ENCODE data around the gene STK39.
A peak's percentile ranks its signal among the peaks of the same experiment; 100 is the strongest.

Gene STK39

DNA sequence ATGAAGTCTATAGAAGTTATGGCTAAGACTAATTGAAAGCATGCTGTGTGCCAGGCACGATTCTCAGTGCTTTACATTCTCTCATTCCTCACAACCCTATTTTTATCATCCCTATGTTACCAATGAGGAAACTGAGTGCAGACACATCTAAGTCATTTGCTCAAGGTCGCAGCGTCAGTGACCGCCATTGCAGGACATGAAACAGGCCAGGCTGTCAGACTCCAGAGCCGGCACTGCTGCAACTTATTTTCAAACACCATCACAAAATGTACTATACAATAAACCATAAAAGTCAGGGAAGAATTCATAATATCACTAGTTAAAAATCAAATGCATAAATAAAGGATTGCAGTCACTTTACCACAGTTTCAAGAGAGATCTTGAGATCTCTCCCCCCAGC lies 5.6 kb downstream of the STK39 start:
- DNase-seq, result no peak

- no peak for DNase-seq
These were observed 6.2 kb downstream of the STK39 start for GRCh38 chr2:168241208-168241607.

GRCh38 chr2:168239281-168239680 lies 8.1 kb downstream of the STK39 start:
- no peak for DNase-seq

DNA sequence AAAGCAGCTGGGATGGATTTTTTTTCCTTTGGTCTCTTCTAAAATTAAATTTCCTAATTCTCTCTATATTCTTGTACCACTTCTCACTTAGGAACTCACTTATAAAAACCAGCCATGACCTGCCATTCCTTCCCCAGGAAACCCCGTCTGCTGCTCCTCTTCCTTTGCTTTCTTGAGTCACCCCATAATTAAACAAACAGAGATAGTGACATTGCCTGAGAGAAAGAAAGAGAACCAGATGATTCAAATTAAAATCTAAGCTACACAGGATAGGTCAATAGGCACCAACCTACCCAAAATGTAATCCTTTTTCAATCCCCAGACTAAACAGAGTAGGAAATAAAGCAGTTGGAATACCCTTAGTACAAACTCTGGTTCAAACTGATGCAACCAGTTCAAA lies 9.7 kb downstream of the STK39 start:
- DNase-seq, result no peak

DNA sequence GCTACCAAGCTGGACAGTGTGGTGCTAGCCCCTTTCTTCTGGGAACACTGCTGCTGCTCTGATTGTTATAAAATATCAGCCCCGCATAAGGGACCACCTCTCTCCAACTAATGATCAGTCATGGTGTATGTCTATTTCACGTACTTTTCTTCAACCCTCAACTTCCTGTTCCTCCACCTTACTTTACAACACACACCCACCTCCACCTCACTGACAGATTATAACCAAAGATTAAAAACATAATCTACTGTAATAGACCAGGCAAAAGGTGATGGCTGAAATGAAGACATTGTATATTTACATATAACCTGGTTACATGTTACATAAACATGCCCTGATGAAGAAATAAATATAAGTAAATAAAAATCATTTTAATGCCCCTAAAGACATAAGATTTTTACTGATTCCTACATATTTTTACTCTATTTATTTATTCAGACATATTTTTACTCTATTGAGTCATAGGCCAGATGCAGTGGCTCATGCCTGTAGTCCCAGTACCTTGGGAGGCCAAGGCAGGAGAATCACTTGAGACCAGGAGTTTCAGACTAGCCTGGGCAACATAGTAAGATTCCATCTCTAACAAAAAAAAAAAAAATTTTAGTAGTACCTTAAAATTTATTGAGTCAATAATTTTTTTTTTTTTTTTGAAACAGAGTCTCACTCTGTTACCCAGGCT lies 12.8 kb downstream of the STK39 start:
- no peak for DNase-seq

- no peak for DNase-seq
These were observed 13.5 kb downstream of the STK39 start for GRCh38 chr2:168233726-168234406.

DNA sequence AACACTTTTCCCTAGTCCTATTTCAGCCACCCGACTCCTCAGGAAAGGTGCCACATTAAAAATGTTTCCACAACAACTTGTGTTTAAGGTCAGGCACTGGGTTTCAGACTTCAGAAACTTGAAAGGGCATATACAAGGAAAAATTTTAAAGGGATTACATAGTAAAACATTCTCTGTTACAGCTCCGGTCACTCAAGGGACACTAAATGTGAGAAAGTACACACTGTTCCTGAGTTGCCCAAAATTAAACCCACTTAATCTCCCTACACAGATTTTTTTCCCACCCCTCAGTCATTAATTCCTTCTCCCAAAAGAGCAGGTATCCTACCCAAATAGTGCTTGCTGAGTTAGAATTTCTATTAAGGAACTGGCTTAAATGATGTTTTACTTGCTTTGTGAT lies 14.2 kb downstream of the STK39 start:
- DNase-seq, result no peak

DNA sequence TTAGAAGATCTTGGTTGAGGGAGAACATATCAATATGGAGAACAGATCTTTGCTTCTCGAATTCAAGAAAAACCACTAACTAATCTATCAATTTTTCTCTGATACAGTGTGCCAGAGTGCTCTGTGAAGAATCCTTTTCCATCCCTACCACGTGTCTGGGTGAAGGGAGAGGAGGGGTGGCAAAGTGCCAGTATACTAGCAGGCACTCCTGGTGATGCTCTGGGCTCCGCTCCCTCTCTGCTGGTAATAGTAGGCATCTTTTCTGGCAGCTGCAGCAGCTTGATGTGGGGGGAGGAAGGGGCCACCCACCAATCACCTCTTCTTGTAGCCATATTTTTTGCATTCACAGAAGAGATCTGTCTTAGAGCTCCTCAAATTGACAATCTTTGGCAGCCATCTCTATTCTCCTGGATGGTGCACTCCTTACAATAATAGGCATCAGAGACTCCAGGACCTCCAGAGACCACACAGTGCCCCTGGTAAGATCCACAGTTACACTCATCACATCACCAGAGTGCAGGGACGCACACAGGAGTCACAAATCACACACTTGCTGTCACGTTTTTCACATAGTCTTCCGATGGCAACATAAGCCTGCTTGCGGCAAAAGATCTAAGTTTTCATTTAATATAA lies 15.7 kb downstream of the STK39 start:
- no peak for DNase-seq

DNA sequence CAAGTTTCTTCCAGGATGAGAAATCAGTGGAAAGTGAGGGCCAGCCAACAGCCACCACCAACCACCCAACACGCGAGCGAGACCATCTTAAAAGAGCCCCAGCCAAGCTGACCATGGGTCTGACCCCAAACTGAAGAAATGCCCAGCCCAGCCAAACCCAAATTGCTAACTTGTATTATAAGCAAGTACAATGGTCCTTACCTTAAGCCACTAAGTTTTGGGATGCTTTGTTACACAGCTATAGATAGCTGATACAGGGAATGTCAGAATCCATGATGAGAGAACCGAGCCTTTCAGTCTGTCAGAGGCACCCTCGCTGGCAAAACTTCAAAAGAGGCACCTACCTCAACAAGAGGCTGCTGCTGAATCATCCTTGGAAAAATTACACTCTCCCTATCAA lies 17.0 kb downstream of the STK39 start:
- DNase-seq, result no peak

DNA sequence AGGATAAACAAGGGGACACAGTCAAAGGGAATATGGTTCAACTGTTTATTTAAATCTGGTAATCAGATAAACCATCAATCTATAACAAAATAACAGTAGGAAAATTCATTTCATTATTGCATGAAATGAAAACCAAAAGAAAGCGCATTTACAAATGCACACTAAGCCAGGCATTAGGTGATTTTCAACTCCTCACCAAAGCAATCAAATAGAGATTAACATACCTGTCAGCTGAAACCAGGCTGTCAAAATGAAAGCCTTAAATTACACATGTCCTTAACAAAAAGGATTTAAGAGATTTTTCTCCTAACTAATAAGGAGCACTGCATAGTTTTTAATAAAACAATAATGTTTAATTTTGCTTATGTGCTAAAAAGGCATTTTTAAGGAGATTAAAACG lies 23.0 kb downstream of the STK39 start:
- no peak for DNase-seq

DNA sequence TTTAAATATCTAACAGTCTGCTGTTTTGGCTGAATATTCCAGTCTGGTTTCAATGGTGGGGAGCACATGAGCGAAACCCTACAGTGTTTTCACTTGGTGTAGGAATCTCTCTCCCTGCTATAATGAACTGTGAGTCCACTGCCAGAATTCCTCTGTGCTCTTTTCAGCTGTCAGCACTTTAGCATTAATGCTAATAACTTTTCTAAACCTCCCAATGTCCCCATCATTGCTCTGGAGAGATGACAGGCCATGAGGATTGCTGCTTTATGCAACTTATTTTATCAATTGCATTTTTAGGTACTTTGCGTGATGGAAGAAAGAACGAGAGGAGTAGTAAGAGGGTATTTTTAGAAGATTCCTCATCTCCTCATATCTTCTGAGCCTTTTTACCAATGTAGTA lies 25.3 kb downstream of the STK39 start:
- no peak for DNase-seq

DNA sequence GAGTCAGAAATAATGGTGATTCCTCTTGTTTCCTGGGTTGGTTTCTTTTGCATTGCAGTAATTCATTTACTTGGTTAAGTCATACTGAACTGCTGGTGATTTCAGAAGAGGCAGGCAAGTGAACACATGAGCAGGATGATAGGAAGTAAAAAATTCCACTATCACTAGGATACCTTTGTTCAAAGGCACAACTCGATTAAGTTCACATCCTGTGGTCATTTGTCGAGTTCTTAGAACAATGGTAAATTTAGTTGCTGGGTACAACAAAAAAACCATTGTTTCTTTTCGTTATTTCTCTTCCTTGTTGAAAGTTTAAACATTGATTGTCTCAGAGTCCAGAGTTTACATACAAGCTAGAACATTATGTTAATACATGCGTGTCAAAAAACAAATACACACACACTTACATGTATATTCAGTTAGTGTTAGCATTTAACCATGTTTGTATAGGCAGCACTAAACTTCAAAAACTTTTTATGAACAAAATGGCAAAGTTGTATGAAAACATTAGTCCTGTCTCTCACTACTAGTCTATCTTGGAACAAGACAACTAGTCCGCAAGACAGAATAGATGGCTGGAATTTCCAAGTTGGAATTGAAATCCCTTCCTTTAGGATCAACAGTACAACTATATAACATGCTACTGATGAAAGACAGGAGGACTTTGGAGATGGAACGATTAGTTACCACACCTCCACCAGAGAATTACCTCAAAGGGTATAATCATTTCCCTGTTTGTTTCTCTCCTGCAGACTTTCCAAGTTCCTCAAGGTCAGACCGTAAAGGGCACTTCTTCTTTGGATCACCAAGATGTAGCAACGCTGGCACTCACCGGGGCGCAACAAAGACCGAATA lies 26.2 kb downstream of the STK39 start:
- no peak for DNase-seq

GRCh38 chr2:168217920-168218319 lies 29.5 kb downstream of the STK39 start:
- no peak for DNase-seq

DNA sequence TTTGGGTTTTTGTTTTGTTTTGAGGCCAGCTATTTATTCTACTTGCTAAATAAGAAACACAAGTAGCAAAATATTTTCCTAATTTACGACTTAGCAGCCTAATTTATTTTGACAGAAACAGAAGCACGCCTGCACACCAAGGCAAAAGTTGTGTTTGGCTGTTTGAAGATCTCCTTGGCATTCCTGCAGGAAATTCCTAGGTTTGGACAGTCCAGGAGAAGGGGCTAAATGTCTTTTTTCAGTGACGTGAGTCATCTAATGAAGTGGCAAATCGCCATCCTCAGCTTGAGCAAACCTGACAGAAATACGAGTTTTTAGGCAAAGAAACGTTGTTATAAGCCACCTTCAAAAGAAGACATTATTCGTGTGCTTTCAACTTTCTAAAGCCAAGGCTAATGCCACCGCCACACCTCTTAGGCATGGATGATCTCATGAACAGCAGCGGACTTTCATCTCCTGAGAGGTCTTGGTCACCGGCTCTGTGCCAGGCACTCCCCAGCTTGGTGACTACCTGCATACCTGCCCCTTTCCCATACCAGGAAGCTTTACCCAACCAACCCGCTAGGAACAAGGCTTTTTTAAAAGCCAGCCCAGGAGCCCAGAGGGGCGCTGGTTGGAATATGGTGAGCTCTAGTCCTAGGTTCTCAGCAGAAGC lies 30.9 kb downstream of the STK39 start:
- no peak for DNase-seq

GRCh38 chr2:168215813-168216212 lies 31.6 kb downstream of the STK39 start:
- no peak for DNase-seq

DNA sequence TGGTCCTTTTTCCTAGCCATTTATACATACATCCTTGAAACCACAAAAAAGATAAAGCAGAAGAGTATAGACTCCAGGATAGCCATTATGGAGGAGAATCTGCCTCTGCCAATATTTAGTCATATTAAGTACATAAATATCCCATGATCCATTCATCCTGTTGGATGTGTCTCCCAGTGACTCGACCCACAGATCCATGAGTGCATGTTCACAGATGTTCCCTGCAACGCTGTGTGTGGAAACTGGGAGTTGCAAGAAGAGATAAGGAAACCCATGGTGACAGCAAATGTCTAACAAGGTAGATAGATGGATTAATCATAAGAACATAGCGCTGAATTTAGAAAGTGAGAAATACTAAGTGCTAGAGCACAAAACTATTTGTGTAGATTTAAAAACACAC lies 34.5 kb downstream of the STK39 start:
- DNase-seq, result peak; percentile 60

DNA sequence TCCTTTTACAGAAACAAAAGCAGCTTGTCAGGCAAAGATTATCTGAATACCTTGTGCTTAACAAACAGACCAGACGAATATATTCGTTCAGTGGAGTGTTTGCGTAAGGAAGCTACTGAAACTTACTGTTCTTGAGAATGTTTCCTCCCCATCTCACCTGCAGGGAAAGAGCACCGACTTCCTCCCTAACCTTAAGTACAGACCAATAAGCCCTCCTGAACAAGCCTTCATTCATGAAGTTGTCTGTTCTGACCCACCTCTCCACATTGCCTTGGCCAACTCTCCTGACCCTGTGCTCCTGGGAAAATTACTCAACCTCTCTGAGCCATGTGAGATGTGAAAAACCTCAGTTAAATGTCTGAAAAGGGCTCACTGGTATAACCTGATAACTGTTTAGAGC lies 35.2 kb downstream of the STK39 start:
- no peak for DNase-seq

- no peak for DNase-seq
These were observed 35.7 kb downstream of the STK39 start for GRCh38 chr2:168211664-168212163.

DNA sequence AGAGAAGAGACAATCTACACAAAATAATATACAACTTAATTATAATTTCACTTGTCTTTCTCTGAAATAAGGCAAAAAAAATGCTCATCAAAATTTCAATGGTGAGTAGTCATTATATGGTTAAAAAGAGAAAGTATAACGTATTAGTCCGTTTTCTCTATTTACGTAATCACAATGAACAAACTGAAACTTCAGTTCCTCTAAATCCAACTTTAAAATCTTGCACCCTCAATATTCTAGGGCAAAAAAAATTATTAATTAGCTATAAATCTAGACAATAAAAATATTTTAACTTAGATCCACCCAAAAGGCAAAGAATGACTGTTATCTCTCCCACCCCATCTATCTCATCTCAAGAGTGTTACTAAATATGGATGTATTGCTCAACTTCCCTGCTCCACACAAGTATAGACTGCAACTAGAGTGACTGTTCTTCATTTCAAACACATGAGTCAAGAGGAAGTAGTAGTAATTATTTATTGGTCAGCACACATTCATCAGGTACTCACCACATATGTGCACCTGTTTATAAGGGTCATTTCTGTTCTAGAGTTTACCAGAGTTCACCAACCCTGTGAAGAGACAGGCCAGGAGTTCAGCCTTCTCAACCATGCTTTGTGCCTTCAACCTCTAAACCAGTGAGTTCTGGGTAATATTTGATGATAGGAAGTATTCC lies 36.4 kb downstream of the STK39 start:
- DNase-seq, result peak; percentile 91

GRCh38 chr2:168210216-168210894 lies 37.0 kb downstream of the STK39 start:
- peak; percentile 9 for DNase-seq

GRCh38 chr2:168208652-168209051 lies 38.7 kb downstream of the STK39 start:
- DNase-seq, result peak; percentile 12

All from NCI-H226 (cell line).